HG03095 (cell line): ENCODE measurements around the gene ZDHHC14.
A peak's percentile ranks its signal among the peaks of the same experiment; 100 is the strongest.
"Not testable (repeated sequence)": the region's sequence is repeated elsewhere in the genome, so short reads cannot be mapped to it uniquely, and the experiment has no call there.

ENCODE experiments used
- ATAC-seq: cut with Tn5 transposase; IDR thresholded peaks from one replicate; pipeline ENCODE4 v1.9.1; 2021; ENCODE audit warnings: moderate library complexity; ENCODE audit not compliant: unreplicated experiment

Gene ZDHHC14

GRCh38 chr6:157379656-157380457 is 1.1 kb upstream of the ZDHHC14 start:
- ATAC-seq: peak; percentile 83

GRCh38 chr6:157380458-157380778 is 572 bp upstream of the ZDHHC14 start:
- peak; percentile 3 for ATAC-seq

- peak; percentile 25 for ATAC-seq
Observed at GRCh38 chr6:157381631-157382621, 936 bp downstream of the ZDHHC14 start.

- ATAC-seq: no peak
Observed at GRCh38 chr6:157382821-157383220, 1.8 kb downstream of the ZDHHC14 start.

- no peak for ATAC-seq
Observed at GRCh38 chr6:157383471-157383870, 2.5 kb downstream of the ZDHHC14 start.

- ATAC-seq: not testable (repeated sequence)
Observed at GRCh38 chr6:157384962-157385361, 4.0 kb downstream of the ZDHHC14 start.

- no peak for ATAC-seq
Observed at GRCh38 chr6:157385482-157385881, 4.5 kb downstream of the ZDHHC14 start.

- ATAC-seq: no peak
Observed at GRCh38 chr6:157386023-157386422, 5.0 kb downstream of the ZDHHC14 start.

- ATAC-seq: no peak
Observed at GRCh38 chr6:157386454-157386853, 5.5 kb downstream of the ZDHHC14 start.

GRCh38 chr6:157388924-157389323 is 7.9 kb downstream of the ZDHHC14 start:
- no peak for ATAC-seq

GRCh38 chr6:157390273-157391060 is 9.5 kb downstream of the ZDHHC14 start:
- no peak for ATAC-seq

GRCh38 chr6:157392927-157393668 is 12.1 kb downstream of the ZDHHC14 start:
- ATAC-seq: no peak

- ATAC-seq: no peak
Observed at GRCh38 chr6:157393669-157394327, 12.8 kb downstream of the ZDHHC14 start.

GRCh38 chr6:157395199-157395598 is 14.2 kb downstream of the ZDHHC14 start:
- not testable (repeated sequence) for ATAC-seq

GRCh38 chr6:157396026-157396425 is 15.0 kb downstream of the ZDHHC14 start:
- ATAC-seq: no peak

GRCh38 chr6:157397660-157398059 is 16.7 kb downstream of the ZDHHC14 start:
- no peak for ATAC-seq

- ATAC-seq: no peak
Observed at GRCh38 chr6:157398151-157398550, 17.2 kb downstream of the ZDHHC14 start.

GRCh38 chr6:157400676-157401075 is 19.7 kb downstream of the ZDHHC14 start:
- ATAC-seq: no peak

- ATAC-seq: no peak
Observed at GRCh38 chr6:157401734-157402338, 20.8 kb downstream of the ZDHHC14 start.
